HEK293 (cell line): ENCODE results near the gene ARMH3.
"Not testable (repeated sequence)": the region's sequence is repeated elsewhere in the genome, so short reads cannot be mapped to it uniquely, and the experiment has no call there.

ENCODE experiments used
- CTCF ChIP-seq: fragments of 450-650 bp; formaldehyde crosslinking; IDR thresholded peaks from 2 replicates; pipeline ENCODE4 v1.5.1; 2016; ENCODE audit warnings: missing biosample characterization, missing genetic modification characterization
- MZF1 ChIP-seq: fragments of 450-650 bp; formaldehyde crosslinking; IDR thresholded peaks from 2 replicates; pipeline ENCODE4 v1.5.1; 2017; ENCODE audit warnings: missing biosample characterization, missing genetic modification characterization, borderline replicate concordance
- ZNF292 ChIP-seq: fragments of 450-650 bp; formaldehyde crosslinking; IDR thresholded peaks from 2 replicates; pipeline ENCODE4 v1.5.1; 2016; ENCODE audit warnings: low read depth, missing biosample characterization, missing genetic modification characterization, borderline replicate concordance
- ZNF311 ChIP-seq: fragments of 450-650 bp; formaldehyde crosslinking; IDR thresholded peaks from 2 replicates; pipeline ENCODE4 v1.5.1; 2017; ENCODE audit warnings: missing biosample characterization, missing genetic modification characterization, borderline replicate concordance
- ZNF580 ChIP-seq: fragments of 450-650 bp; formaldehyde crosslinking; IDR thresholded peaks from 2 replicates; pipeline ENCODE4 v1.5.1; 2016; ENCODE audit warnings: missing biosample characterization, missing genetic modification characterization
- ZNF639 ChIP-seq: fragments of 450-650 bp; formaldehyde crosslinking; IDR thresholded peaks from 2 replicates; pipeline ENCODE4 v1.5.1; 2016; ENCODE audit warnings: missing biosample characterization, missing genetic modification characterization
- ZNF792 ChIP-seq: fragments of 450-650 bp; formaldehyde crosslinking; IDR thresholded peaks from 2 replicates; pipeline ENCODE4 v1.5.1; 2016; ENCODE audit warnings: missing biosample characterization, missing genetic modification characterization

GRCh38 chr10:102007031-102007430 lies 48.9 kb downstream of the ARMH3 start:
- TF ChIP-seq ZNF639; ZNF792 (tag by site-specific recombination); ZNF311 (tag by site-specific recombination); CTCF; MZF1 (tag by site-specific recombination); ZNF580 (tag by site-specific recombination); ZNF292 (tag by site-specific recombination): not testable (repeated sequence)
